K562 (cell line): ENCODE data around the gene AGPAT1. TPM values are rescaled to one million over a fixed set of nuclear protein-coding genes. Genes with fewer than 3 reads are reported as not detected.
A peak's percentile ranks its signal among the peaks of the same experiment; 100 is the strongest.

Experiments
- DIDO1 ChIP-seq: fragments of 450-650 bp; IDR thresholded peaks from 2 replicates; pipeline ENCODE4 v1.6.1; 2016; ENCODE audit warnings: low read depth, missing biosample characterization, missing genetic modification characterization
- EZH2 ChIP-seq: IDR thresholded peaks from 2 replicates; pipeline ENCODE4 v1.6.1; 2012; ENCODE audit warnings: low read depth, mild to moderate bottlenecking, inconsistent platforms, low read length, borderline replicate concordance
- MAFG ChIP-seq: fragments of 450-650 bp; conservative IDR thresholded peaks from 2 replicates; pipeline ENCODE4 v1.6.1; 2016; ENCODE audit warnings: missing genetic modification characterization, missing compliant biosample characterization
- NFE2 ChIP-seq: IDR thresholded peaks from 2 replicates; pipeline ENCODE4 v1.6.1; 2014; ENCODE audit warnings: antibody characterized with exemption, low read depth
- SMARCE1 ChIP-seq: fragments of 450-650 bp; IDR thresholded peaks from 2 replicates; pipeline ENCODE4 v1.7.1; 2016; ENCODE audit warnings: mild to moderate bottlenecking
- TEAD4 ChIP-seq, 2 experiments: sonication (generic) in 1 of 2; formaldehyde crosslinking in 1 of 2; IDR thresholded peaks; 2 replicates each; pipeline versions ENCODE4 v1.6.1 to v1.8.0; 2012 to 2022; ENCODE audit warnings: borderline replicate concordance in 1 of 2, inconsistent platforms in 1 of 2, low read length in 1 of 2, mild to moderate bottlenecking in 1 of 2, missing genetic modification reagents in 1 of 2
- polyA plus RNA-seq, 8 experiments: library from polyadenylated mRNA; depleted of rRNA in 4 of 8; stranded (reverse) in 5 of 8; unstranded in 3 of 8; fragments of >200 nt; fragmentation: Nextera tagmentation in 2 of 8; fragmentation: Illumina TruSeq in 1 of 8; extraction: Ambion mirVana in 2 of 8; extraction: Trizol in 1 of 8; gene quantifications; 2 replicates each; pipeline versions ENCODE4 v1.2.1 to v1.2.3, GENCODE V29; 2011 to 2014; ENCODE audit warnings: inconsistent platforms in 1 of 8, missing spikeins in 1 of 8
- total RNA-seq, 7 experiments: library from RNA; depleted of rRNA in 6 of 7; stranded (reverse); fragments of >200 nt in 6 of 7; fragmentation: Illumina TruSeq in 2 of 7; extraction: Trizol in 2 of 7; gene quantifications; 2 replicates each; pipeline versions ENCODE4 v1.2.1 to v1.2.3, GENCODE V29; 2011 to 2021; ENCODE audit warnings: low replicate concordance in 1 of 7
- TF ChIP-seq, protein P1 (sequence below): fragments of 450-650 bp; IDR thresholded peaks from 2 replicates; pipeline ENCODE4 v1.6.1; 2016; ENCODE audit warnings: mild to moderate bottlenecking, moderate library complexity
- TF ChIP-seq, protein P2 (sequence below): fragments of 450-650 bp; IDR thresholded peaks from 2 replicates; pipeline ENCODE4 v1.6.1; 2016; ENCODE audit warnings: antibody characterized with exemption
- TF ChIP-seq, protein P3 (sequence below): fragments of 150-350 bp; IDR thresholded peaks from 2 replicates; pipeline ENCODE4 v1.6.1; 2014; ENCODE audit warnings: low read depth, mild to moderate bottlenecking, low read length, borderline replicate concordance

The AGPAT1 gene
- total and polyA plus RNA-seq, 9 of the 15 experiments (the other 6 are each of a cell fraction or from before 2014, with no cell fraction given) = 37.9 to 176 (median 69.4) TPM

DNA sequence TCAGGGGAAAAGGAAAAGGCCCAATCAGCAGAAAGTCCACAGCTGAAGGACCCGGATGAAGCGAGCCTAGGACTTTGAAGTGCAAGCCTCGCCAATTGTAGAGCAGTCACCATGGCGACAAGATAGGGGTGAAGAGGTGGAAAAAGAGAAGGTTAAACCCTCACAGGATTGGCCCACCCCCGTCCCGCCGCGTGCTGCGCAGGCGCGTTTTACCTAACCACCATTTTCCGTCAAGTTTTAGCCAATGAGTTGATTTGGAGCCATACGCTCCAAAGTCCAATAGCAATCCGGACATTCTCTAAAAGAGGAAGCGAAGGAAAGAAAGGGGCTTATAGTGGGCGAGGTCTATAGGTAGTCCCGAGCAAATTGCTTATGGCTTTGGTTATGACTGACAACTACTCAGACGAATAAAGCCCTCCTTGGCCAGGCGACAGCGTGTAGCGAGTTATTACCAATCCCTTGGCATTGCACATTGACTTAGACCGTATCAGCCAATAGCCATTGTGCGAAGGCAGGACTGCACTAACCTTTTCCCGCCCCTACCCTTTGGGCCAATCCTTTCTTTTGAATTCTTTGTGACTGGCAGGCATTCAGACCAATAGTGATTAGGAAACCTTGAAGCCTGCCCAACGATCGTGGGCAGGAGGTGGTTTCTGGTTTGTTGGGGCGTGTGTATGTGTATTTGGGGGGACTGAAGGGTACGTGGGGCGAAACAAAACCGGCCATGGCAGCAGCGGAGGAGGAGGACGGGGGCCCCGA is 2.1 kb upstream of the AGPAT1 start, which contains the start of gene RNF5 (continued):
- TF ChIP-seq, protein P1, sequence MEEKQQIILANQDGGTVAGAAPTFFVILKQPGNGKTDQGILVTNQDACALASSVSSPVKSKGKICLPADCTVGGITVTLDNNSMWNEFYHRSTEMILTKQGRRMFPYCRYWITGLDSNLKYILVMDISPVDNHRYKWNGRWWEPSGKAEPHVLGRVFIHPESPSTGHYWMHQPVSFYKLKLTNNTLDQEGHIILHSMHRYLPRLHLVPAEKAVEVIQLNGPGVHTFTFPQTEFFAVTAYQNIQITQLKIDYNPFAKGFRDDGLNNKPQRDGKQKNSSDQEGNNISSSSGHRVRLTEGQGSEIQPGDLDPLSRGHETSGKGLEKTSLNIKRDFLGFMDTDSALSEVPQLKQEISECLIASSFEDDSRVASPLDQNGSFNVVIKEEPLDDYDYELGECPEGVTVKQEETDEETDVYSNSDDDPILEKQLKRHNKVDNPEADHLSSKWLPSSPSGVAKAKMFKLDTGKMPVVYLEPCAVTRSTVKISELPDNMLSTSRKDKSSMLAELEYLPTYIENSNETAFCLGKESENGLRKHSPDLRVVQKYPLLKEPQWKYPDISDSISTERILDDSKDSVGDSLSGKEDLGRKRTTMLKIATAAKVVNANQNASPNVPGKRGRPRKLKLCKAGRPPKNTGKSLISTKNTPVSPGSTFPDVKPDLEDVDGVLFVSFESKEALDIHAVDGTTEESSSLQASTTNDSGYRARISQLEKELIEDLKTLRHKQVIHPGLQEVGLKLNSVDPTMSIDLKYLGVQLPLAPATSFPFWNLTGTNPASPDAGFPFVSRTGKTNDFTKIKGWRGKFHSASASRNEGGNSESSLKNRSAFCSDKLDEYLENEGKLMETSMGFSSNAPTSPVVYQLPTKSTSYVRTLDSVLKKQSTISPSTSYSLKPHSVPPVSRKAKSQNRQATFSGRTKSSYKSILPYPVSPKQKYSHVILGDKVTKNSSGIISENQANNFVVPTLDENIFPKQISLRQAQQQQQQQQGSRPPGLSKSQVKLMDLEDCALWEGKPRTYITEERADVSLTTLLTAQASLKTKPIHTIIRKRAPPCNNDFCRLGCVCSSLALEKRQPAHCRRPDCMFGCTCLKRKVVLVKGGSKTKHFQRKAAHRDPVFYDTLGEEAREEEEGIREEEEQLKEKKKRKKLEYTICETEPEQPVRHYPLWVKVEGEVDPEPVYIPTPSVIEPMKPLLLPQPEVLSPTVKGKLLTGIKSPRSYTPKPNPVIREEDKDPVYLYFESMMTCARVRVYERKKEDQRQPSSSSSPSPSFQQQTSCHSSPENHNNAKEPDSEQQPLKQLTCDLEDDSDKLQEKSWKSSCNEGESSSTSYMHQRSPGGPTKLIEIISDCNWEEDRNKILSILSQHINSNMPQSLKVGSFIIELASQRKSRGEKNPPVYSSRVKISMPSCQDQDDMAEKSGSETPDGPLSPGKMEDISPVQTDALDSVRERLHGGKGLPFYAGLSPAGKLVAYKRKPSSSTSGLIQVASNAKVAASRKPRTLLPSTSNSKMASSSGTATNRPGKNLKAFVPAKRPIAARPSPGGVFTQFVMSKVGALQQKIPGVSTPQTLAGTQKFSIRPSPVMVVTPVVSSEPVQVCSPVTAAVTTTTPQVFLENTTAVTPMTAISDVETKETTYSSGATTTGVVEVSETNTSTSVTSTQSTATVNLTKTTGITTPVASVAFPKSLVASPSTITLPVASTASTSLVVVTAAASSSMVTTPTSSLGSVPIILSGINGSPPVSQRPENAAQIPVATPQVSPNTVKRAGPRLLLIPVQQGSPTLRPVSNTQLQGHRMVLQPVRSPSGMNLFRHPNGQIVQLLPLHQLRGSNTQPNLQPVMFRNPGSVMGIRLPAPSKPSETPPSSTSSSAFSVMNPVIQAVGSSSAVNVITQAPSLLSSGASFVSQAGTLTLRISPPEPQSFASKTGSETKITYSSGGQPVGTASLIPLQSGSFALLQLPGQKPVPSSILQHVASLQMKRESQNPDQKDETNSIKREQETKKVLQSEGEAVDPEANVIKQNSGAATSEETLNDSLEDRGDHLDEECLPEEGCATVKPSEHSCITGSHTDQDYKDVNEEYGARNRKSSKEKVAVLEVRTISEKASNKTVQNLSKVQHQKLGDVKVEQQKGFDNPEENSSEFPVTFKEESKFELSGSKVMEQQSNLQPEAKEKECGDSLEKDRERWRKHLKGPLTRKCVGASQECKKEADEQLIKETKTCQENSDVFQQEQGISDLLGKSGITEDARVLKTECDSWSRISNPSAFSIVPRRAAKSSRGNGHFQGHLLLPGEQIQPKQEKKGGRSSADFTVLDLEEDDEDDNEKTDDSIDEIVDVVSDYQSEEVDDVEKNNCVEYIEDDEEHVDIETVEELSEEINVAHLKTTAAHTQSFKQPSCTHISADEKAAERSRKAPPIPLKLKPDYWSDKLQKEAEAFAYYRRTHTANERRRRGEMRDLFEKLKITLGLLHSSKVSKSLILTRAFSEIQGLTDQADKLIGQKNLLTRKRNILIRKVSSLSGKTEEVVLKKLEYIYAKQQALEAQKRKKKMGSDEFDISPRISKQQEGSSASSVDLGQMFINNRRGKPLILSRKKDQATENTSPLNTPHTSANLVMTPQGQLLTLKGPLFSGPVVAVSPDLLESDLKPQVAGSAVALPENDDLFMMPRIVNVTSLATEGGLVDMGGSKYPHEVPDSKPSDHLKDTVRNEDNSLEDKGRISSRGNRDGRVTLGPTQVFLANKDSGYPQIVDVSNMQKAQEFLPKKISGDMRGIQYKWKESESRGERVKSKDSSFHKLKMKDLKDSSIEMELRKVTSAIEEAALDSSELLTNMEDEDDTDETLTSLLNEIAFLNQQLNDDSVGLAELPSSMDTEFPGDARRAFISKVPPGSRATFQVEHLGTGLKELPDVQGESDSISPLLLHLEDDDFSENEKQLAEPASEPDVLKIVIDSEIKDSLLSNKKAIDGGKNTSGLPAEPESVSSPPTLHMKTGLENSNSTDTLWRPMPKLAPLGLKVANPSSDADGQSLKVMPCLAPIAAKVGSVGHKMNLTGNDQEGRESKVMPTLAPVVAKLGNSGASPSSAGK = peak; percentile 92; the same call in 1 of the 2 replicates
- TF ChIP-seq TEAD4 (IDR thresholded peaks at IDR 0.05; ENCODE audit: low read length) = peak; percentile 6; the same call in 1 of the 2 replicates
- TF ChIP-seq TEAD4 (CRISPR knock-in tag; IDR thresholded peaks at IDR 0.05; ENCODE audit: borderline replicate concordance) = no peak
- TF ChIP-seq NFE2 = no peak
- TF ChIP-seq, protein P2, sequence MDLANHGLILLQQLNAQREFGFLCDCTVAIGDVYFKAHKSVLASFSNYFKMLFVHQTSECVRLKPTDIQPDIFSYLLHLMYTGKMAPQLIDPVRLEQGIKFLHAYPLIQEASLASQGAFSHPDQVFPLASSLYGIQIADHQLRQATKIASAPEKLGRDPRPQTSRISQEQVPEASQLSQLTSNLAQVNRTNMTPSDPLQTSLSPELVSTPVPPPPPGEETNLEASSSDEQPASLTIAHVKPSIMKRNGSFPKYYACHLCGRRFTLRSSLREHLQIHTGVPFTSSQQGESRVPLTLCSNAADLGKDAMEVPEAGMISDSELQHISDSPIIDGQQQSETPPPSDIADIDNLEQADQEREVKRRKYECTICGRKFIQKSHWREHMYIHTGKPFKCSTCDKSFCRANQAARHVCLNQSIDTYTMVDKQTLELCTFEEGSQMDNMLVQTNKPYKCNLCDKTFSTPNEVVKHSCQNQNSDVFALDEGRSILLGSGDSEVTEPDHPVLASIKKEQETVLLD = peak; percentile 87
- TF ChIP-seq EZH2 = no peak
- TF ChIP-seq DIDO1 (tag) = 0 out of 2 replicates have a peak, but pooled peaks have one; percentile 10
- no peak for TF ChIP-seq SMARCE1
- TF ChIP-seq, protein P3, sequence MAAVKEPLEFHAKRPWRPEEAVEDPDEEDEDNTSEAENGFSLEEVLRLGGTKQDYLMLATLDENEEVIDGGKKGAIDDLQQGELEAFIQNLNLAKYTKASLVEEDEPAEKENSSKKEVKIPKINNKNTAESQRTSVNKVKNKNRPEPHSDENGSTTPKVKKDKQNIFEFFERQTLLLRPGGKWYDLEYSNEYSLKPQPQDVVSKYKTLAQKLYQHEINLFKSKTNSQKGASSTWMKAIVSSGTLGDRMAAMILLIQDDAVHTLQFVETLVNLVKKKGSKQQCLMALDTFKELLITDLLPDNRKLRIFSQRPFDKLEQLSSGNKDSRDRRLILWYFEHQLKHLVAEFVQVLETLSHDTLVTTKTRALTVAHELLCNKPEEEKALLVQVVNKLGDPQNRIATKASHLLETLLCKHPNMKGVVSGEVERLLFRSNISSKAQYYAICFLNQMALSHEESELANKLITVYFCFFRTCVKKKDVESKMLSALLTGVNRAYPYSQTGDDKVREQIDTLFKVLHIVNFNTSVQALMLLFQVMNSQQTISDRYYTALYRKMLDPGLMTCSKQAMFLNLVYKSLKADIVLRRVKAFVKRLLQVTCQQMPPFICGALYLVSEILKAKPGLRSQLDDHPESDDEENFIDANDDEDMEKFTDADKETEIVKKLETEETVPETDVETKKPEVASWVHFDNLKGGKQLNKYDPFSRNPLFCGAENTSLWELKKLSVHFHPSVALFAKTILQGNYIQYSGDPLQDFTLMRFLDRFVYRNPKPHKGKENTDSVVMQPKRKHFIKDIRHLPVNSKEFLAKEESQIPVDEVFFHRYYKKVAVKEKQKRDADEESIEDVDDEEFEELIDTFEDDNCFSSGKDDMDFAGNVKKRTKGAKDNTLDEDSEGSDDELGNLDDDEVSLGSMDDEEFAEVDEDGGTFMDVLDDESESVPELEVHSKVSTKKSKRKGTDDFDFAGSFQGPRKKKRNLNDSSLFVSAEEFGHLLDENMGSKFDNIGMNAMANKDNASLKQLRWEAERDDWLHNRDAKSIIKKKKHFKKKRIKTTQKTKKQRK = peak; percentile 98
- peak; percentile 99 for TF ChIP-seq MAFG
